ENCODE data around the gene SHH. TPM values are rescaled to one million over a fixed set of nuclear protein-coding genes. Genes with fewer than 3 reads are reported as not detected.

SHH gene
- total and polyA plus RNA-seq, 2 of the 4 experiments (the other 2 are of a cell fraction), result under 0.01 to 0.03 TPM

DNA sequence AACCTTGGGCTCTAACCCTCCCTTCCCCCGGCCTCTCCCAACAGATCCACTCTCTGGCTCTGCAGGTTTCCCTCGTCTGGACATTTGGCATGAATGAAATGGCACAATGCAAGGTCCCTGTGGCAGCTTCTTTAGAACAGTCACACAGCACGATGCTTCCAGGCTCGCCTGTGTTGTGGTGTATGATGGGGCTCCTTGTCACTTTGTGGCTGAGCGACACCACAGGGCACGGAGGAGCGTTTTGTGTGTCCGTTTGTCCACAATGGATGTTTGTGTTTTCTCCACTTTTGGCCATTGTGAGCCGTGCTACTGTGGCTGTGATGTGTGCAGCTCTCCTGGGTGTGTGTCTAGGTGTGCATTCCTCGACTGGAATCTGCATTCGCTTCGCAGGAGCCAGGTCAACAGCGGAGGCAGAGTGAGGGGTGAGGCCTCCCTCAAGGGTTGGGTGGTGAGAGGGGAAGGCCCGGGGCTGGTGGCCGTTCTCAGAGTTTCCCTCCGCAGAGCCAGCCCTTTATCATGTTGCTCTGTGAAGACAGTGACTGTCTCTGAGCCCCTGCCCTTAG lies 22.3 kb upstream of the SHH start:
- POLR2A ChIA-PET (ENCODE audit: unreplicated experiment), result no interaction called here
- Histone ChIP-seq H3K9ac (ENCODE audit: low read depth, low read length) (no peak overlapping the region), H3K23ac (ENCODE audit: low read depth, low read length) (no peak overlapping the region), H3K4ac (ENCODE audit: low read depth, low read length) (no peak overlapping the region), H3K9me1 (ENCODE audit: insufficient read depth, low read length) (no peaks in the 10 kb centered on the region), H3K14ac (replicated peaks; ENCODE audit: low read depth, low read length) (no peak overlapping the region), H4K91ac (ENCODE audit: insufficient read depth, low read depth, low read length) (no peak overlapping the region), H3K36me3 (ENCODE audit: control insufficient read depth, insufficient read depth, low read length) (no peaks in the 10 kb centered on the region), H3K27ac (ENCODE audit: insufficient read depth, low read length) (no peak overlapping the region), H4K20me1 (ENCODE audit: insufficient read depth, low read length) (no peaks in the 10 kb centered on the region), H3K27me3 (ENCODE audit: control insufficient read depth, insufficient read depth, low read length) (no peaks in the 10 kb centered on the region), H2AK9ac (replicated peaks; ENCODE audit: low read depth, low read length, poor library complexity) (no peak overlapping the region), H4K5ac (ENCODE audit: low read depth, low read length) (no peak overlapping the region), H2BK5ac (ENCODE audit: low read depth, low read length, poor library complexity, severe bottlenecking) (no peak overlapping the region), H3K56ac (ENCODE audit: extremely low read depth, insufficient read depth, low read length) (no peak overlapping the region), H3K9me3 (ENCODE audit: control insufficient read depth, insufficient read depth, low read length) (peaks cover 7% of the 10 kb centered on the region; the same call in 1 of the 2 replicates), H3K18ac (ENCODE audit: low read depth, low read length) (no peak overlapping the region), H2BK120ac (ENCODE audit: low read depth, low read length) (no peak overlapping the region), H2BK20ac (ENCODE audit: low read depth, low read length) (no peak overlapping the region), H4K8ac (ENCODE audit: low read depth in 2 of 2, low read length in 2 of 2) (no peak overlapping the region), H2AFZ (replicated peaks; ENCODE audit: low read length, poor library complexity) (no peak overlapping the region), H2AK5ac (ENCODE audit: low read depth, low read length) (no peak overlapping the region), H2BK15ac (ENCODE audit: low read depth, low read length) (no peak overlapping the region), H3K4me3 (ENCODE audit: insufficient read depth, low read depth, low read length) (no peak overlapping the region), H3K79me1 (ENCODE audit: low read depth in 1 of 2, low read length in 2 of 2) (no peaks in the 10 kb centered on the region), H3K4me2 (ENCODE audit: low read depth, low read length) (no peak overlapping the region), H3K4me1 (ENCODE audit: control insufficient read depth, insufficient read depth, low read length) (no peaks in the 10 kb centered on the region)
- DNase-seq, result no peak
- TF ChIP-seq RAD21 (IDR thresholded peaks at IDR 0.05; ENCODE audit: low read length), result no peak
- TF ChIP-seq, protein P1, sequence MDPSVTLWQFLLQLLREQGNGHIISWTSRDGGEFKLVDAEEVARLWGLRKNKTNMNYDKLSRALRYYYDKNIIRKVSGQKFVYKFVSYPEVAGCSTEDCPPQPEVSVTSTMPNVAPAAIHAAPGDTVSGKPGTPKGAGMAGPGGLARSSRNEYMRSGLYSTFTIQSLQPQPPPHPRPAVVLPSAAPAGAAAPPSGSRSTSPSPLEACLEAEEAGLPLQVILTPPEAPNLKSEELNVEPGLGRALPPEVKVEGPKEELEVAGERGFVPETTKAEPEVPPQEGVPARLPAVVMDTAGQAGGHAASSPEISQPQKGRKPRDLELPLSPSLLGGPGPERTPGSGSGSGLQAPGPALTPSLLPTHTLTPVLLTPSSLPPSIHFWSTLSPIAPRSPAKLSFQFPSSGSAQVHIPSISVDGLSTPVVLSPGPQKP (IDR thresholded peaks at IDR 0.05; ENCODE audit: borderline replicate concordance, low read depth, low read length), result no peak
- TF ChIP-seq MAZ (IDR thresholded peaks at IDR 0.05; ENCODE audit: borderline replicate concordance, low read depth, low read length), result no peak
- TF ChIP-seq, protein P2, sequence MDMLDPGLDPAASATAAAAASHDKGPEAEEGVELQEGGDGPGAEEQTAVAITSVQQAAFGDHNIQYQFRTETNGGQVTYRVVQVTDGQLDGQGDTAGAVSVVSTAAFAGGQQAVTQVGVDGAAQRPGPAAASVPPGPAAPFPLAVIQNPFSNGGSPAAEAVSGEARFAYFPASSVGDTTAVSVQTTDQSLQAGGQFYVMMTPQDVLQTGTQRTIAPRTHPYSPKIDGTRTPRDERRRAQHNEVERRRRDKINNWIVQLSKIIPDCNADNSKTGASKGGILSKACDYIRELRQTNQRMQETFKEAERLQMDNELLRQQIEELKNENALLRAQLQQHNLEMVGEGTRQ (IDR thresholded peaks at IDR 0.05; ENCODE audit: low read depth, low read length), result no peak
- no peak for TF ChIP-seq FOS (IDR thresholded peaks at IDR 0.05; ENCODE audit: low read depth, low read length)
- no peak for TF ChIP-seq MXI1 (IDR thresholded peaks at IDR 0.05; ENCODE audit: borderline replicate concordance, low read depth, low read length)
- TF ChIP-seq BHLHE40 (IDR thresholded peaks at IDR 0.05; ENCODE audit: low read depth, low read length), result no peak
- TF ChIP-seq POLR2A (IDR thresholded peaks at IDR 0.05; ENCODE audit: low read depth, low read length), result no peak
- TF ChIP-seq, protein P3, sequence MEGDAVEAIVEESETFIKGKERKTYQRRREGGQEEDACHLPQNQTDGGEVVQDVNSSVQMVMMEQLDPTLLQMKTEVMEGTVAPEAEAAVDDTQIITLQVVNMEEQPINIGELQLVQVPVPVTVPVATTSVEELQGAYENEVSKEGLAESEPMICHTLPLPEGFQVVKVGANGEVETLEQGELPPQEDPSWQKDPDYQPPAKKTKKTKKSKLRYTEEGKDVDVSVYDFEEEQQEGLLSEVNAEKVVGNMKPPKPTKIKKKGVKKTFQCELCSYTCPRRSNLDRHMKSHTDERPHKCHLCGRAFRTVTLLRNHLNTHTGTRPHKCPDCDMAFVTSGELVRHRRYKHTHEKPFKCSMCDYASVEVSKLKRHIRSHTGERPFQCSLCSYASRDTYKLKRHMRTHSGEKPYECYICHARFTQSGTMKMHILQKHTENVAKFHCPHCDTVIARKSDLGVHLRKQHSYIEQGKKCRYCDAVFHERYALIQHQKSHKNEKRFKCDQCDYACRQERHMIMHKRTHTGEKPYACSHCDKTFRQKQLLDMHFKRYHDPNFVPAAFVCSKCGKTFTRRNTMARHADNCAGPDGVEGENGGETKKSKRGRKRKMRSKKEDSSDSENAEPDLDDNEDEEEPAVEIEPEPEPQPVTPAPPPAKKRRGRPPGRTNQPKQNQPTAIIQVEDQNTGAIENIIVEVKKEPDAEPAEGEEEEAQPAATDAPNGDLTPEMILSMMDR (conservative IDR thresholded peaks at IDR 0.05; ENCODE audit: low read depth, low read length), result no peak
- TF ChIP-seq MAFK (IDR thresholded peaks at IDR 0.05; ENCODE audit: low read depth, low read length), result no peak
- no peak for TF ChIP-seq RCOR1 (IDR thresholded peaks at IDR 0.05; ENCODE audit: insufficient replicate concordance, low read length)
- dilution Hi-C loops (cut with HindIII; ENCODE audit: low sequenced_read_pairs, unreplicated experiment), result no loop called here
- 42% methylated on average over 2 of the region's 16 CpGs; no CpG with 5 or more reads in 1 of the 2 experiments for WGBS, 2 experiments (ENCODE audit: extremely low coverage in 2 of 2, insufficient read length in 1 of 2)
- CTCF ChIA-PET, result no interaction called here
- intact Hi-C loops (cut with micrococcal nuclease), result no loop called here
- BruUV-seq (replicated peaks), result no TSS peak
- ATAC-seq (ENCODE audit: low read depth), result no peak
- in situ Hi-C loops (cut with MboI; ENCODE audit: low sequenced_read_pairs), result no loop called here
